ENCODE measurements around the gene TMEM141.
A peak's percentile ranks its signal among the peaks of the same experiment; 100 is the strongest.

The TMEM141 gene

DNA sequence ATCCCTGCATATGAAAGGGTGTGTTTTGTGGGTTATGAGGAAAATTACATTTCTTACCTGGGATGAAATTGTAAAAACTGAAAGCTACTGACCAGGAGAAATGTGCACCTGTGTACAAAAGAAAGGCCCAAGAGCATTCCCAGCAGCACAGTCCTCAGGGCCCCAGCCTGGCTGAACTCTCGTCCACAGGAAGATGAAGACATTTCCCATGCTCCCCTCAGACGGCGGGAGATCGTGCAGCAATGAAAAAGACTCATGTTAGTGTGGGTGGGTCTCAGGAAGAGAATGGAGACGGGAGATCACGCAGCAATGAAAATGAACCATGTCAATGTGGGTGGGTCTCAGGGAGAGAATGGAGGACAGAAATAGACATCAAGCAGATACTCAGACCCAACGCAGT lies 14.2 kb upstream of the TMEM141 start:
- Histone ChIP-seq H3K4me3 (ENCODE audit: low read length) (no peak overlapping the region), H3K9ac (ENCODE audit: low read length) (no peak overlapping the region), H3K27me3 (ENCODE audit: low read depth, low read length) (peaks cover 33% of the 10 kb centered on the region), H2AFZ (ENCODE audit: low read depth, low read length) (no peak overlapping the region), H3K4me1 (ENCODE audit: low read length) (no peaks in the 10 kb centered on the region), H3K36me3 (replicated peaks; ENCODE audit: low read depth, low read length) (no peaks in the 10 kb centered on the region), H4K20me1 (ENCODE audit: insufficient read depth, low read length) (no peaks in the 10 kb centered on the region), H3K4me2 (ENCODE audit: low read length) (peak overlapping the region; percentile 4; the same call in 1 of the 2 replicates), H3K27ac (ENCODE audit: low read length) (no peak overlapping the region), H3K9me3 (ENCODE audit: insufficient read depth, low read length) (peaks cover 5% of the 10 kb centered on the region), H3K79me2 (ENCODE audit: low read length) (no peaks in the 10 kb centered on the region)
- no peak for TF ChIP-seq EZH2phosphoT487 (IDR thresholded peaks at IDR 0.05; ENCODE audit: low read depth)
- TF ChIP-seq, protein P1, sequence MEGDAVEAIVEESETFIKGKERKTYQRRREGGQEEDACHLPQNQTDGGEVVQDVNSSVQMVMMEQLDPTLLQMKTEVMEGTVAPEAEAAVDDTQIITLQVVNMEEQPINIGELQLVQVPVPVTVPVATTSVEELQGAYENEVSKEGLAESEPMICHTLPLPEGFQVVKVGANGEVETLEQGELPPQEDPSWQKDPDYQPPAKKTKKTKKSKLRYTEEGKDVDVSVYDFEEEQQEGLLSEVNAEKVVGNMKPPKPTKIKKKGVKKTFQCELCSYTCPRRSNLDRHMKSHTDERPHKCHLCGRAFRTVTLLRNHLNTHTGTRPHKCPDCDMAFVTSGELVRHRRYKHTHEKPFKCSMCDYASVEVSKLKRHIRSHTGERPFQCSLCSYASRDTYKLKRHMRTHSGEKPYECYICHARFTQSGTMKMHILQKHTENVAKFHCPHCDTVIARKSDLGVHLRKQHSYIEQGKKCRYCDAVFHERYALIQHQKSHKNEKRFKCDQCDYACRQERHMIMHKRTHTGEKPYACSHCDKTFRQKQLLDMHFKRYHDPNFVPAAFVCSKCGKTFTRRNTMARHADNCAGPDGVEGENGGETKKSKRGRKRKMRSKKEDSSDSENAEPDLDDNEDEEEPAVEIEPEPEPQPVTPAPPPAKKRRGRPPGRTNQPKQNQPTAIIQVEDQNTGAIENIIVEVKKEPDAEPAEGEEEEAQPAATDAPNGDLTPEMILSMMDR (IDR thresholded peaks at IDR 0.05; ENCODE audit: low read depth, low read length): no peak

DNA sequence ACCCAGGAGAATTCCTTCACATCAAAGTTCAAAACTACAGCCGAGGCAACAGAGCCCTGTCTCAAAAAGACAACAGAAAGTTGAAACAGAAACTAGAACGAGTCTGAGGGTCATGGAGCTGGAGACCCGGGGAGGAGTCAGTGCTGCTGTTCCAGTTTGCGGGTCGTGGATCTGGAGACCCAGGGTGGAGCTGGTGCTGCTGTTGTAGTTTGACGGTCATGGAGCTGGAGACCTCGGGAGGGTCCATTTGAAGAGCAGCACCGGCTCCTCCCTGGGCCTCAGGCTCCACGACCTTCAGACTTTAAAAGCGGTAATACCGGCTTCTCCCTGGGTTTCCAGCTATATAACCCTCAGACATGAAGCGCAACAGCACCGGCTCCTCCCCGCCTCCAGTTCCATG lies 13.8 kb upstream of the TMEM141 start:
- Histone ChIP-seq H4K20me1 (ENCODE audit: insufficient read depth, low read length) (no peaks in the 10 kb centered on the region), H3K4me2 (ENCODE audit: low read length) (peak overlapping the region; percentile 4; the same call in 1 of the 2 replicates), H3K4me1 (ENCODE audit: low read length) (no peaks in the 10 kb centered on the region), H3K27me3 (ENCODE audit: low read depth, low read length) (peaks cover 33% of the 10 kb centered on the region), H2AFZ (ENCODE audit: low read depth, low read length) (no peak overlapping the region), H3K79me2 (ENCODE audit: low read length) (no peaks in the 10 kb centered on the region), H3K36me3 (replicated peaks; ENCODE audit: low read depth, low read length) (no peaks in the 10 kb centered on the region), H3K9ac (ENCODE audit: low read length) (no peak overlapping the region), H3K9me3 (ENCODE audit: insufficient read depth, low read length) (peaks cover 5% of the 10 kb centered on the region), H3K27ac (ENCODE audit: low read length) (no peak overlapping the region), H3K4me3 (ENCODE audit: low read length) (no peak overlapping the region)
- TF ChIP-seq, protein P1 (IDR thresholded peaks at IDR 0.05; ENCODE audit: low read depth, low read length): no peak
- no peak for TF ChIP-seq EZH2phosphoT487 (IDR thresholded peaks at IDR 0.05; ENCODE audit: low read depth)

DNA sequence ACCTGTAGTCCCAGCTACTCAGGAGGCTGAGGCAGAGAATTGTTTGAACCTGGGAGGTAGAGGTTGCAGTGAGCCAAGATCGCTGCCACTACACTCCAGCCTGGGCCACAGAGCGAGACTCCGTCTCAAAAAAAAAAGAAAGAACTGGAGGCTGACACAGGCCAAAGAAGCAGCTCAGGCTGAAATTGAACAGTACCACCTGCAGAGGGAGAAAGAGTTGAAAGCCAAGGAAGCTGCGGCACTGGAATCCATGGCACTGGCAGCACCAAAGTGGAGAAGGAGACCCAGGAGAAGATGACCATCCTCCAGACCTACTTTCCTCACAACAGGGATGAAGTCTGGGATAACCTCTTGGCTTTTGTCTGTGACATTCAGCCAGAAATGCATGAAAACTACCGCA lies 11.3 kb upstream of the TMEM141 start:
- Histone ChIP-seq H3K9me3 (ENCODE audit: insufficient read depth, low read length) (no peaks in the 10 kb centered on the region), H3K27ac (ENCODE audit: low read length) (no peak overlapping the region), H3K79me2 (ENCODE audit: low read length) (no peaks in the 10 kb centered on the region), H4K20me1 (ENCODE audit: insufficient read depth, low read length) (no peaks in the 10 kb centered on the region), H3K36me3 (replicated peaks; ENCODE audit: low read depth, low read length) (no peaks in the 10 kb centered on the region), H3K9ac (ENCODE audit: low read length) (no peak overlapping the region), H3K4me1 (ENCODE audit: low read length) (peaks cover 10% of the 10 kb centered on the region), H3K4me2 (ENCODE audit: low read length) (no peak overlapping the region), H2AFZ (ENCODE audit: low read depth, low read length) (no peak overlapping the region), H3K4me3 (ENCODE audit: low read length) (no peak overlapping the region), H3K27me3 (ENCODE audit: low read depth, low read length) (peaks cover 36% of the 10 kb centered on the region)
- TF ChIP-seq, protein P1 (IDR thresholded peaks at IDR 0.05; ENCODE audit: low read depth, low read length): no peak
- TF ChIP-seq EZH2phosphoT487 (IDR thresholded peaks at IDR 0.05; ENCODE audit: low read depth): no peak

DNA sequence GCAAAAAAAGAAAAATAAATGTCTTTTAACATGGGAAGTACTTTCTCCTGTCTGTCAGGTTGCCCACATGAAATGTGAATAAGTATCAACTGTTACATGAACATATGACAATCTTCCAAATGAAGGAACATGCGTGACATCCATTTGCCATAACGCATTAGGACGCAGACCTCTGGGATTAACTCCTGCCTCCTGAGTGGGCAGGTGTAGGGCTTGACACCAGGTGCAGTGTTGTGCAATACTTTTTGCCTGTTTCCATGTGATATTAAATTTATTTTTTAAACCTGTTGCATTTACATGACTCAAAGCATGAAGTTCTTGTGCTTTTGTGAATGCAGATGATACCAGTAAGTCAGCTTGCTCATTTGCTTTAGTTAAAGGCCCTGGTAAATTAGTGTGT lies 8.7 kb upstream of the TMEM141 start:
- no peak overlapping the region for H3K9ac ChIP-seq (ENCODE audit: low read length)
- H4K20me1 ChIP-seq (ENCODE audit: insufficient read depth, low read length): no peaks in the 10 kb centered on the region
- peaks cover 18% of the 10 kb centered on the region for H3K4me1 ChIP-seq (ENCODE audit: low read length)
- no peak overlapping the region for H3K4me2 ChIP-seq (ENCODE audit: low read length)
- H3K9me3 ChIP-seq (ENCODE audit: insufficient read depth, low read length): no peaks in the 10 kb centered on the region
- no peaks in the 10 kb centered on the region for H3K79me2 ChIP-seq (ENCODE audit: low read length)
- peaks cover 43% of the 10 kb centered on the region for H3K27me3 ChIP-seq (ENCODE audit: low read depth, low read length)
- H2AFZ ChIP-seq (ENCODE audit: low read depth, low read length): no peak overlapping the region
- no peaks in the 10 kb centered on the region for H3K36me3 ChIP-seq (replicated peaks; ENCODE audit: low read depth, low read length)
- no peak overlapping the region for H3K4me3 ChIP-seq (ENCODE audit: low read length)
- TF ChIP-seq, protein P1 (IDR thresholded peaks at IDR 0.05; ENCODE audit: low read depth, low read length): no peak
- no peak for TF ChIP-seq EZH2phosphoT487 (IDR thresholded peaks at IDR 0.05; ENCODE audit: low read depth)
- no peak overlapping the region for H3K27ac ChIP-seq (ENCODE audit: low read length)

Measured in OCI-LY3 (cell line).